CD4-positive, alpha-beta T cell treated with Interleukin-12 subunit alpha and Interleukin-12 subunit beta, for 1 hour (primary cell): ENCODE data around the gene ANKRD28.
"Not testable (repeated sequence)": the region's sequence is repeated elsewhere in the genome, so short reads cannot be mapped to it uniquely, and the experiment has no call there.

Experiments used
- DNase-seq: peaks from one replicate; pipeline ENCODE4 v3.0.0-alpha.2; 2020

The ANKRD28 gene

DNA sequence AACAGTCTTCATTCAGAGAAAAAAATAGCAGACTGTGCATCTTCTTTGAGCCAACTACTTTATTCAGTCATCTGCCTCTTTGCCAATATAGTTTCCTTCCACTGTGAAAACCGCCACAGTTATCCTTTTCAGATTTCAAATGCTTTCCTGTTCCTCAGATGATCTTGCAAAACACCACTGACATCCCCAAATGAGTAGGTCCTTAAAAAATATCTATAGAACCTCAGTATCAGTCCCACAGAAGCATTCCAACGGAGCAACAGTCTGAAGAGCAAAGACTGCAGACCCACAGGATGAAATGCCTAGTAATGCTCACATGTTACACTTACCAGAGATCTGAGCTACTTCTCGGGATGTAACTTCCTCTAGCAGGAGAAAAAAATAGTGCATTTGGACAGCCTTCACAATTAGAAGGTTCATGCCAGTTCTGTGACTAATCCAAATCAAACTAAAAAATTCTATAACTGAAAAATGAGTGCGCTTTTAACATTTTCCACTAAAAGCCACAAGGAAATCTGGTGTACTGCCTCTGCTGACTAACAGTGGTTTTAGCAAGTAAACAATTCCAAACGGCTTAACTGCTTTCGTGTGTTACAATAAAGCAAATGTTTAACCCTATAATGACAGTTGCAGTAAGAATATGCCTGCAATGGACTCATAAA lies at the start of gene ANKRD28:
ANKRD28 (minus strand) TSS at position 338 of the 662 bp plus-strand sequence. CDS start 1,458 bp downstream, outside the sequence.
- DNase-seq = peak; percentile 67

DNA sequence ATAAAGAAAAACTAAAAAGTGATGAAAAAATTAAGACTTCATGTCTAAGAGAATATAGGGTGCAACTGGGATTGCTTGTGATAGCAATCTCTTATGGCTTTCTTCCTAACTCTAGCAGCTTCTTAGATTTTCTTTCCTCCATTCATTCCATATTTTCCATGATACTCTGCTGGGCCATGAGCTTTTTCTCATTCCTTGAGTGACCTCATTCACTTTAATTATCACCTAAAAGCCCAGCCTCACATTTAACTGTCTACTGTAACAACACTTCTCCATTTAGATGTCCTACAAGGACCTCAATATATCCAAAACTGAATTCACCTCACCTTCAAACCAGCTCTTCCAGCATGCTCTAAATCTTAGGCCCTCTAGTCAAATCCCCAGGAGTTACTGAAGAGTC lies 49.5 kb upstream of the ANKRD28 start:
- DNase-seq = no peak

DNA sequence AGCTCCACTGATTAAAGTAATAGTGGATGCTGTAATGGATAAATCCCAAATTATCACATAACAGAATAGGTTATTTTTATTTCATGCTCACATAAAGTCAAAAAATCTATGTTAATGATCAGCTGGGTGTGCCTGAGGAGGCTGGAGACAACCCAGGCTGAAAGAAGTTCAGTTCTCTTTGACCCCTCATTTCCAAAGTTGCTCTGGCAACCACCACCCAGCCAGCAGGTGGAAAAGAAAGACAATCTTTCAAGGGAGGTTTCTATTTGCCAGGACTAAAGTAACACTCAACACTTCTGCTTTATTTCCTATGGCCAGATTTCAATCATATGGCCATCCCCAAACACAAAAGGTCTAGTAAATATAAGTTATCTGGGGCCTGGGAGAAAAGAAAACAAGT lies 48.8 kb upstream of the ANKRD28 start:
- DNase-seq = no peak

DNA sequence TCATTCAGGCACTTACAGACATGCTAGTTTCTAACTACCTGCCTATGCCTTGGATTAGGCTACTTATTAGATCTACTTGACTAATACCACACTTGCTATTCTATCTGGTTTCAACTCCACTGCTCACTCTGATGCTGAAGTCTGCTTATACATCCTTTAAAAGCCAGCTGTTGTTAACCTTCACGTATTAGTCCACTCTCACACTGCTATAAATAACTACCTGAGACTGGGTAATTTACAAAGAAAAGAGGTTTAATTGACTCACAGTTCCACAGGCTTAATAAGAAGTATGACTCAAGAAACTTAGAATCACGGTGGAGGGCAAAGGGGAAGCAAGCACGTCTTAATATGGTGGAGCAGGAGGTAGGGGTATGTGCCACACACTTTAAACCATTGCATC lies 47.7 kb upstream of the ANKRD28 start:
- DNase-seq = no peak

DNA sequence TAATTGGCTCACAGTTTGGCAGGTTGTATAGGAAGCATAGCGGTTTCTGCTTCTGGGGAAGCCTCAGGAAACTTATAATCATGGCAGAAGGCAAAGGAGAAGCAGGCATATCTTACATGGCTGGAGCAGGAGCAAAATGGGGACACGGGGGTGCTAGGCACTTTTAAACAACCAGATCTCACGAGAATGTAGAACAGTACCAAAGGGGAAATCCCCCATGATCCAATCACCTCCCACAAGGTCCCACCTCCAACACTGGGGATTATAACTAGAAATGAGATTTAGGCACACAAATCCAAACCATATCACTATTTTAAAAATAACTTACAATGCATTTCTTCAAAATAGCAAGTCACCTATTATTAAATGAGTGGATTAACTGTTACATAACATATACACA lies 47.1 kb upstream of the ANKRD28 start:
- no peak for DNase-seq

DNA sequence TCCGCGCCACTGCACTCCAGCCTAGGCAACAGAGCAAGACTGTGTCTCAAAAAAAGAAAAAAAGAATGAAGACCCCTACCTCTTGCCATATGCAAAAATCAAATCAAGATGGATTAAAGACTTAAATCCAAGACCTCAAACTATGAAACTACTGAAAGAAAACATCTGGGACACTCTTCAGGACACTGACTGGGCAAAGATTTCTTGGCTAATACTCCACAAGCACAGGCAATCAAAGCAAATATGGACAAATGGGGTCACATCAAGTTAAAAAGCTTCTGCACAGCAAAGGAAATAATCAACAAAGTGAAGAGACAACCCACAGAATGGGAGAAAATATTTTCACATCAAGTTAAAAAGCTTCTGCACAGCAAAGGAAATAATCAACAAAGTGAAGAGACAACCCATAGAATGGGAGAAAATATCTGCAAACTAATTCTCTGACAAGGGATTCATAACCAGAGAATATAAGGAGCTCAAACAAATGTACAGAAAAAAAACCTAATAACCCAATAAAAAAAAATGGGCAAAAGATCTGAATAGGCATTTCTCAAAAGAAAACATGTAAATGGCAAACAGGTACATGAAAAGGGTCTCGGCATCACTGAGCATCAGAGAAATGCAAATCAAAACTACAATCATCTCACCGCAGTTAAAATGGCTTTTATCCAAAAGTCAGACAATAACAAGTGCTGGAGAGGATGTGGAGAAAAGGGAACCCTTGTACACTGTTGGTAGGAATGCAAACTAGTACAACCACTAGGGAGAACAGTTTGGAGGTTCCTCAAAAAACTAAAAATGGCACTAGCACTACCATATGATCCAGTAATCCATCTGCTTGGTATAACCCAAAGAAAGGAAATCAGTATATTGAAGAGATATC lies 43.6 kb upstream of the ANKRD28 start:
- DNase-seq = not testable (repeated sequence)

DNA sequence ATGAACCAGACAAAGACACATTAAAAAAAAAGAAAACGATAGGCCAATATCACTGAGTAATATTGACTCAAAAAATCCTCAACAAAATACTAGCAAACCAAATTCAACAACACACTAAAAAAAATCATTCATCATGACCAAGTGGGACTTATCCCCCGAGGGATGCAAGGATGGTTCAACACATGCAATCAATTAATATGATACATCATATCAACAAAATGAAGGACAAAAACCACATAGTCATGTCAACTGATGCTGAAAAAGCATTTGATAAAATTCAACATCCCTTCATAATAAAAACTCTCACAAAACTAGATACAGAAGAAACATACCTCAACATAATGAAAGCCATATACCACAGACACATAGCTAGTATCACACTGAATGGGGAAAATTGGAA lies 41.8 kb upstream of the ANKRD28 start:
- DNase-seq = no peak

DNA sequence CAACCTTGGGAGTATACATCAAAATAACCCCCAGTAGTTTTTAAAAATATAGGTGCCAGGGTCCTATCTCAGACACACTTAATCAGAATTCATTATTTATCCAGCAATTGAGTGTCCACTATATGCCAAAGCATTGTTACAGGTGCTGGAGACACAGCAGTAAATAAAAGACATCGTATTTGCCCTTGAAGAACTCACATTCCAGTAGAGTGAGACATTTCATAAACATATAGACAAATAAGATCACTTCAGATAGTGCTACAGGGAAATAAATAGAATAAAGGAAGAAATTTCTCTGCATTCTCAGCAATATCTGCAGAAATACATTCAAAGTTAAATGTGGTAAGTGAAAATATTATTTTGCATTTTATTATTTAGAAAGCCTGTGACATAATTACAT lies 34.1 kb upstream of the ANKRD28 start:
- DNase-seq = no peak

DNA sequence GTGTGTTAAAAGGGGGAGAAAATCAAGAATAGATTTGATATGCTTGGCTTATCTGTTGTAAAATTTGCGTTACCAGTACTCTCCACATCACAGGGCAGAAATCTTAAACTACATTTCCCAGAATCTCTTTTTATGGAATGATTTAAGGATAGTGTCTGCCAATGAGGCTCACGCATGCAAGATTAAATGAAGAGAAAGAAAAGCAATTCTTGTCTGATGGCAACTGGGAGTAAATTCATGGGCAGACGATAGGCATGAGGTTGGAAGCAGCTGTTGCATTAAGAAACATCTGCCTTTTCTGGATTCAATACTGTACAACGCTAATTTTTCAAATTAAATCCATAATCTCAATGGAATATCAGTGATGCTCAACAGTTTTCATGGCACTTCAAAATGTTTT lies 27.2 kb upstream of the ANKRD28 start:
- no peak for DNase-seq

DNA sequence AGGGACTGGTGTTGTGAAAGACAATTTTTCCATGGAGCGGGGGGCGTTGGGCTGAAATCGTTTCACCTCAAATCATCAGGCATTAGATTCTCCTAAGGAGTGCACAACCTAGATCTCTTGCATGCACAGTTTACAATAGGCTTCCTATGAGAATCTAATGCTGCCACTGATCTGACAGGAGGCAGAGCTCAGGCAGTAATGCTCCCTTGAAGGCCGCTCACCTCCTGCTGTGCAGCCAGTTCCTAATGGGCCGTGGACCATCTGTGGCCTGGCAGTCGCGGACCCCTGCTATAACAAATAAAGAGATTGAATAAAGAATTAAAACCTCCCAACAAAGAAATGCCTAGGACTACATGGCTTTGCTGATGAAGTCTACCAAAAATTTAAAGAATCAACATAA lies 25.3 kb upstream of the ANKRD28 start:
- DNase-seq = no peak

DNA sequence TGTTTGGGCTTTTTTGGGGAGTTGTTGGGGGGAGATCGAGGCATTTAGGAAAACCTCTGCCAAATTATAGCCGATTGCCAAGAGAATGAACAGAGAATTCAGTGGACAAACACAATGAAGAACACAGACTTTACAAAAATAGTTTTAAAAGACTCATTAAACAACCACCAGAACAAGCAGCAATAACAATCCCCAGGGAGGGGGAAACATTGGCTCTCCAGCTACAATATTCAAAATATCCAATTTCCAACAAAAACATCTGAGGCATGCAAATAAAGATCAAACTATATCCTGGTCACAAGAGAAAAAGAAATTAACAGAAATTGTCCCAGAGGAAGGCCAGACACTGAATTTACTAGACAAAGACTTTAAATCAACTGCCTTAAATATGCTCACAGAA lies 24.5 kb upstream of the ANKRD28 start:
- DNase-seq = no peak

DNA sequence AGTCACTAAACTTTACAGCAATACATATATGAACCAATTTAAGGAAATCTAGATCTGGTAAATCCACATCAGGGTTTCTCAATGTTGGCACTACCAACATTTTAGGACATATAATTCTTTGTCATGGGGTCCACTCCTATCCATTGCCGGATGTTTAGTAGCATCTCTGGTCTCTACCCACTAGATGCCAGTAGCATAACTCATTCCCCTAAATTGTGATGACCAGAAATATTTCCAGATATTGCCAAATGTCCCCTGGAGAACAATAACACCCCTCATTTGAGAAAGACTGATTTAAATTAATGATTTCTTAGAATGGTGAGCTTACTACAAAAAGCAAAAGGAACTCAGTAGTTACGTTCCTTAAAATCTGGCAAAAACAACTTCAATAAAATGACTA lies 23.1 kb upstream of the ANKRD28 start:
- DNase-seq = no peak

DNA sequence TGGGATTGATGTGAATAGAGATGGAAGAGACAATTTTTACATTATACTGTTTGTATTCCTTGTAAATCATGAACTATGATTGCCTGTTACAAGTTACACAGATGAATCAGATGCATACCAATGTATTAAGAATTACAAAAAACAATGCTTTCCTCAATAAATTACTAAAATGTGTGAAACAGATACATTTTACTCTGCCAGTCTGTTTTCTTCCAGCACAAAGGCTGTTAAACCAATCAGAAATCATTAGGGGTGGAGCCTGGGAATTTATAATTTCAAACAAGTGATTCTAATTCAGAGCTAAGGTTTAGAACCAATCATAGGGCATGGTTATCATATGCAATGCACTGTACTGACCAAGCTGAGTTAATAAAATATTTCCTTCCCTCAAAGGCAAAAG lies 21.8 kb upstream of the ANKRD28 start:
- DNase-seq = no peak

DNA sequence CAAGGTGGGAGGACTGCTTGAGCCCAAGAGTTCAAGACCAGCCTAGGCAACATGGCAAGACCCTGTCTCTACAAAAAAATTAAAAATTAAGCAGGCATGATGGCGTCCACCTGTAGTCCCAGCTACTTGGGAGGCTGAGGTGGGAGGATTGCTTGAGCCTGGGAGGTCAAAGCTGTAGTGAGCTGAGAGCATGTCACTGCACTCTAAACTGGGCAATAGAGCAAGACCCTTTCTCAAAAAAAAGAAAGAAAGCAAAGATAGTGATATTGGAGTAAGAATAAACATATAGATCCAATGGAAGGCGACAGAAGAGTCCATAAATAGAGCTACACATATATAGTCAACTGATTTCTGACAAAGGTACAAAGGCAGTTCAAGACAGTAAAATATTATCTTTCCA lies 21.3 kb upstream of the ANKRD28 start:
- DNase-seq = no peak

DNA sequence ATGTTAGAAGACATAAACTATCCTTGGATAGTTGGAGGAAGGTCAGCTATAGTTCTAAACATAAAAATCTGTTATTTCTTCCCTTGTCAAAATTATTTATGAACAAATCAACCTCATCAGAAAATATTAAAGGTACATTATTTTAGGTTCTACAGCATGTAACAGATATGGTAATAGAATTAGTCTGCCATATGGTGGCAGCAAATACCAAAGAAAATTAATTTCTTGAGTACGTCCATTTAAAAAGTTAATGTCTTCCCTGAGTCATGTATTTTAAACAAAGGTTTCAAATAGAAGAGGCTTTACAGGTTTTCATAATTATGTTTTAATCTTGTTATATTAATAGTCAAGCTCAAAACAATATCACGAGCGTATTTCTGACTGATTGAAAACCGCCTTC lies 17.9 kb upstream of the ANKRD28 start:
- DNase-seq = peak; percentile 50

DNA sequence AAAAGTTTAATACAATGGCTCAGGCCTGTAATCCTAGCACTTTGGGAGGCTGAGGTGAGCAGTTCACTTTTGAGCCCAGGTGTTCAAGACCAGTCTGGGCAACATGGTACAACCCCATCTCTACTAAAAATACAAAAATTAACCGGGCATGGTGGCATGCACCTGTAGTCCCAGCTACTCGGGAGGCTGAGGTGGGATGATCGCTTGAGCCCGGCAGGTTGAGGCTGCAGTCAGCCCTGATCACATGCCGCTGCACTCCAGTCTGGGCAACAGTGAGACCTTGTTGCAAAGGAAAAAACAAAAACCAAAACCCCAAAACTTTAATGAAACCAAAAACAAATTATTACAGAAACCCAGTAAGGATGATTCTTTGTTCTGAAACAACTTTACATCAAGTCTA lies 15.3 kb upstream of the ANKRD28 start:
- DNase-seq = not testable (repeated sequence)

DNA sequence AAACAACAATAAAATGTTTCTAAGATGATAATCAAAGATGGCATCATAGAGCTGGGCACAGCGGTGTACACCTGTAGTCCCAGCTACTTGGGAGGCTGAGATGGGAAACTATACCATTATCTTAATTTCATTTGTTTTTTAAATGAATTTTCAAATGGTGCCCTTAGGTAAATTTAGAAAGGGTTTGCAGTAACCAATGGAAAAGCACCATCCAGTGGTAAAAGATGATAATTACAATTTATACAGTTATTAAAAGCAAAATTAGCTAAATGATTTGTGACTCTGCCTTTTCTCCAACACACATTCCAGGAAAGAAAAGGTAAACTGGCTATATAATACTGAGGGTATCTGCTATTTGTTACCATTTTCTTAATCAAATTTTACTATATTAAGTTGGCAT lies 14.4 kb upstream of the ANKRD28 start:
- DNase-seq = peak; percentile 48

DNA sequence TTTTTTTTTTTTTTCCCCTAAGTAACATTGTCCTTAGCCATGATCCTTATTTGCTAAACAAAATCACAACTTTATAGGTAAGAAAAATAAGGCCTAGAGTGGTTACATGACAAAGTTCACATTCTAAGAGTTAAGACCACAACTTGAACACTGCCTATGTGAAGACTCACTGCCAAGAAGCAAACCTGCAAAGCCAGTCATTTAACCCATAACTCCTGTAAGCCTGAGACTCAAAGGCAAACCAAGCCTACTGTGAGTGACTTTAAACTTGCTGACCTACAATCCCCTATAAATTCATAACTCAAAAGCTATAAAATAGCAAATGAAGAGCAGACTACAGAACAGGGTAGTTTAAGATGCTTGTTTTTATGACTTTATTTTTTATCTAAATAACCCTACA lies 12.9 kb upstream of the ANKRD28 start:
- DNase-seq = no peak

DNA sequence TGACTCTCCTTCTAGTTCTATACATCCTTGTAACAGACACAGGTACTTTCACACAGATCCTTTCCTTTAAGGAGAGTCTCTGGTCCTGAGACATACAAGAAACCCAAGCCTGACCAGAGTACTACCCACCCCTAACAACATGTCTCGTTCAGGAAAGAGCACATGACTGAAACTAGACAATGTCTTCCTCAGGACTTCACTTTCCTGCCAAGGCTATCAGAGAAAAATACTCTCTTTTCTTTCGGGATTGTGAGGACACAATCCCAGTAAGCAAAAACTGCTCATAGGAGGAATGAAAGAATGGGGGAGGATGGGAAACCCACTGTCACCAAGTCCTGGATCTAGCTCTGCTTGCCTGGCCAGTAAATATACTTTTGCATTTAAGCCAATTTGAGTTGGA lies 11.5 kb upstream of the ANKRD28 start:
- no peak for DNase-seq

DNA sequence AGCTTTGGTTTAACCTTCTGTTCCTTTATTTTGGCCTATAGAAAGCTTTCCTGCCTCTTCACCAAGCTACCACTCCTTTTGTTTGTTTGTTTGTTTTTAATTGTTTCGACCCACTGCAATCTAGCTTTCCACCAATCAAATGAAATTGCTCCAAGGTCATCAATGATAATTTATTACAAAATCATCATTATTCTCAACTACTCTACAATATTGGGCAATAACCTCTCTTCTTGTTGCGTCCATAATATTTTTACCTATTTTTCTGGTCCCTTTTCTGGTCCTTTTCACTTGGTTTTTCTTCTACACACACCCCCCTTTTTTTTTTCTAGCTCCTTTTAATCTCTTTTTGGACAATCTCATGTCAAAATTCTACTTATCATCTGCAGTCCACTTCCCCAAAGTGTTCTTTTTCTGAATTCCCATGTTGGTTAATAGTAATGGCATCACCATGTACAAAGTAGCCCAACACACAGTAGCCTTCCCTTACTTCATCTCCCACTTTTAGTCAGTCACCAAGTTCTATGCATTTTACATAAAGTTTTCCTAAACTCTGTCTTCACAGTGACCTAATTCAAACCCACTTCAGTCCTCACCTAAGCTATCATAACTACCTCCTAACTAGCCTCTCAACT lies 11.0 kb upstream of the ANKRD28 start:
- no peak for DNase-seq

DNA sequence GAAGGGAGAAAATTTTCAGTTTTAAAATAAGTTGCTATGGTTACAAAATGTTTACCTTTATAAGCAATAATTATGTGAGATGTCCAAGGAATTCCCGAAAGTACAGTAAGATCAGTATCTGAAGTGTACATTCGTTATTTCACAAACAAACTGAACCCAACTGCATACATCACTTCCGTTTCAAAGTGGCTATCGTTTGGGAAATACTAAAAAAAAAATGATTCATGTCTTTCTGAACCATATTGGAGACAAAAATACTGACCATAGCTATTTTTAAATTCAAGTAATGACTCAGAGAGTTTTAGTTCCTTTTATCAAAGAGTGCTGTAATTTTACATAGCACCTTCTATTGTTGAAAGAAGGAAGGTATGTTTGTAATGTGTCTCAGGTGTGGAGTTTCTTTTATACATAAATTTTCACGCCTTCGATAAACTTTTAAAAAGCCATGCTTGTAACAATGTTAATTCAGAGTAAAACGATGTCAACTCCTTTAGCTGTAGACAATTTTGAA lies 8.0 kb upstream of the ANKRD28 start:
- DNase-seq = peak; percentile 52

DNA sequence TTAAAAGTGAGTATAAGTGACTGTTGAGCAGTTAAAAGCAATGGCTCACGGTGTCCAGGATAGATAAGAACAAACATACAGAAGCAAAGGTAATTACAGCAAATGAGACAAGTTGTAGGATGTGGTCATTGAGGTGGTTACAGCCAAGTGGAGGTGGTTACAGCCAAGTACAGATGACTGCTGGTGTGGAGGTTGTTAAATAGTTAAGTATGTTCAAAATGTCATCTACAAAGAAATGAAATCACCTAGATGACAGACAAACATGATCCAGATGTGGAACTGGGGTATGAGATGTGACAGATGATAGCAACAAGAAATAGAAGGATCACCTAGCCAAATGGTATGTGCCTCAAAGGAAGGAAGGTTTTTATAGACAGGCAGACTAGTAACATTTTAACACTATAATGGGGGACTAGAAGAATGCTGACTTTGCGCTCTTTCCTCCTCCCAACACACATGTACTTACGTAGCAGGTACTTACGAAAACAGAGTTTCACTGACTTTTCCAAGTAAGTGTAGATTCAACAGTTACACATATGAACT lies 6.8 kb upstream of the ANKRD28 start:
- DNase-seq = no peak

DNA sequence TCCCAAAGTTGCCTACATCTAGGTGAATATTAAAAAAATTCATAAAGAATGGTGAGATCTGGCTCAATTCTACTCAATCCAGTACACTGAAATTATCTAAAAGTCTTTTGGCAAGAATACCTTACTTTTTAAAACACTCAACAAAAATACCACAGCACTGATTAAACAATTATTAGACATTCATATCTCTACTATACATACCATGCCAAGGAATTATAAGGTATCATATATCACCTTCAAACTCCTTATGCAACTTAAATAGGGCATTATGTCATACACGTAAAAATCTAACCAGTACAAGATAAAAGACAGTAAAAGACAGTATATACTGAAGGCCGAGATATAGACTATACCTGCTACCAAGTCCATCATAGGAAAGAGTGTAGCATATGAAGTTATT lies 6.1 kb upstream of the ANKRD28 start:
- no peak for DNase-seq

DNA sequence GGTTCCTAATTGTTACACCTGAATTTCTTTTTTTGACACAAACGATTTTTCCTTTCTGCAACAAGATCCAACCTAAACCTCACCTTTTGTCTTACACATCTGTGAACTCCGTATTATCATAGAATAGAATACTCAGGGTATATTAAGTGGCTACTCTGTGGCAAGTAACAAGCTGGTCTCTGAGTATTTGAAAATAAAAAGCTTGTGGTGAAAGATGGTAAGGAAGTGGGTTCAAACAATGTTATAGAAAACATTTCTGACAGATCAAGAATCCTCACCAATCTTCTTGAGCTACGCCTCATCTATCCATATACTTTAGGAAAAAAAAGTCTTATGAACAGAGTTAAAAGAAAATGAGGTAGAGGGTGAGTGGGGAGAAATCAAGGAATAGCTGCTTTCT lies 3.5 kb upstream of the ANKRD28 start:
- no peak for DNase-seq
